ENCODE data around the gene NUMB. TPM values are rescaled to one million over a fixed set of nuclear protein-coding genes. Genes with fewer than 3 reads are reported as not detected.
"Not testable (repeated sequence)": the region's sequence is repeated elsewhere in the genome, so short reads cannot be mapped to it uniquely, and the experiment has no call there.

Gene NUMB
- total RNA-seq, 2 experiments from 2014 or later, result 36.7 to 37.4 TPM

DNA sequence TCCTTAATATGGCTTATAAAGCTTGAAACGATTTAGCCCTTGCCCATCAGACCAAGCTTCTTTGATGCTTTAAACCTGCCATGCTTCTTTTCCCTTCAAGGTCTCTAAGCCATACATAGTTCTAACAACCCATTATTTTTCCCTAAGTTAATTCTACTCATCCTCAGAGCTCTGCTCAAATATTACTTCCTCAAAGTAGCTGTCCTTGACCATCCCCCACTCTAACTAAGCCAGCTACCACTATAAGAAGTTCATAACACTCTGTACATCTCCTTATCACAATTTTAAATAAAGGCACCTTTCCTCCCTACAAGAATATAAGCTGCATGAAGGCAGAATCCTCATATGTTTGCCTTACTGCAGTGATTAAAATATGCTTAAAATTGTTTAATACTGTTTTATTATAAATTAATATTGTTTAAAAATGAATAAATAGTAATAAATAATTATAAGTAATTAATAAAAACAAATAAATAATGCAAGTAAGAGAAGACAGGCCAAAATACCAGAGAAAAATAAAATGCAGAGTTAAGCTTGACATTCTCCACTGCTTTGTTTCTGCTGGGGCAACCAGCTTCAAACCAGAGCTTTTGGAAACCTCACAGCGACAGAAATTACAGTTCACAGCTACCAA is 76.8 kb downstream of the NUMB start:
- ChIA-PET CTCF (no interaction called here), POLR2A (no interaction called here)

DNA sequence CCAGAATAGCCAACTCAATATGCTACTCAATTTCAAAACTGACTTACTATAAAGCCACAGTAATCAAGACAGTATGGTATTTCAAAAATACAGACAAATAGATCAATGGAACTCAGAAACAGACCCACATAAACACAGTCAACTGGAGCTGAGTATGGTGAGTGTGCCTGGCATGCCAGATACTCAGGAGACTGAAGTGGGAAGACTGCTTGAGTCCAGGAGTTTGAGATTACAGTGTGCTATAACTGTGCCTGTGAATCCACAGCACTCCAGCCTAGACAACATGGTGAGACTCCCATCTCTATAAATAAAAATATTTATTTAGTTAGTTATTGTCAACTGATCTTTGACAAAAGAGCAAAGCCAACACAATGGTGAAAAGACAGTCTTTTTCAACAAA is 81.8 kb downstream of the NUMB start:
- ChIA-PET POLR2A (no interaction called here), CTCF (no interaction called here)

DNA sequence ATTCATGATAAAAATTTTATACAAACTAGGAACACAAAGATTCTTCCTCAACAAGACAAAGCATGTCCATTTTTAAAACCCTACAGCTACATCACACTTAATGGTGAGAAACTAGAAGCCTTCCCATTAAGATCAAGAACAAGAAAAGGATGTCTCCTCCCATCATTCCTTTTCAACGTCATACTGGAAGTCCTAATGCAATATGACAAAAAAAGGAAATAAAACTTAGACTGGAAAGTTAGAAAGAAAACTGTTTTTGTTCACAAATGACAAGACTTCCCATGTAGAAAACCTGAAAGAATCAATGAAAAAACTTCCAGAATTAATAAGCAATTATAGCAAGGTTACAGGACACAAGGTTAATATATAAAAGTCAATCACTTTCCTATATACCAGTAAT is 82.5 kb downstream of the NUMB start:
- CTCF ChIA-PET, result no interaction called here

DNA sequence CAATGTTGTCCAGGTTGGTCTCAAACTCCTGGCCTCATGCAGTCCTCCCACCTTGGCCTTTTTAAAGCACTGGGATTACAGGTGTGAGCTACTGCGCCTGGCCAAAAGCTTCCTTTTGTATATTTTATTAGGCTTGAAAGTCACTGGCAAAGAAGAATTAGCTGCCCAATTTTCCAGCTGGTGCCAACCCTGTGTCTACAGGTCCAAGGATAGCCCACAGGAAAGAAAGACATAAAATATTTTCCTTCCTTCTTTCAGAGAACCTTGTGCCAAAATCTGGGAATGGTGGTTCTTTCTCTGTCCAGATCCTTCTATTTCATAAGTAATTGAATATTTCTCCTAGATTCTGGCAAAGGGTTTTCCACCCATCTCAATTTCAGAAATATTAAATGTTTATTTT is 84.1 kb downstream of the NUMB start:
- CTCF ChIA-PET, result interaction anchor here (1.9 kb wide), 1 partner anchor 71 kb away, joined by 3 read pairs; no protein-coding TSS in a partner anchor
- POLR2A ChIA-PET, result no interaction called here

More for the DNA sequence above, 82.5 kb downstream of the NUMB start:
- POLR2A ChIA-PET, result no interaction called here

DNA sequence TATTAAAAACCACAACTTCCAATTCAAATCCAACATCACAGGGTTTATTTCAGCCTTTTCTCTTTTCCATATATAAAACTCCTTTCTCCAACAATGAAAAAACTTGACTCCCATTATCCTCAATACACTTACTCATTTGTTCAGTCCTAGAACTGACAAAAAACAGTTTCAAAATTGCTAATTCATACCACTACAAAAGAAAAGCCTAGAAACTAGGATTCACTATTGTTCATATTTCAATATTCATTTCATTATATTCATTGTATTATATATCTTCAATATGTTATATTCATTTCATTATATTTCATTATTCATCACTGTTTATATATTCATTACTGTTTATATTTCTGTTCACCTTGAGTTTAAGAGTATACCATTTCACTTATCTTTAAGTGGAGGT is 85.8 kb downstream of the NUMB start:
- POLR2A ChIA-PET, result no interaction called here
- CTCF ChIA-PET, result no interaction called here

DNA sequence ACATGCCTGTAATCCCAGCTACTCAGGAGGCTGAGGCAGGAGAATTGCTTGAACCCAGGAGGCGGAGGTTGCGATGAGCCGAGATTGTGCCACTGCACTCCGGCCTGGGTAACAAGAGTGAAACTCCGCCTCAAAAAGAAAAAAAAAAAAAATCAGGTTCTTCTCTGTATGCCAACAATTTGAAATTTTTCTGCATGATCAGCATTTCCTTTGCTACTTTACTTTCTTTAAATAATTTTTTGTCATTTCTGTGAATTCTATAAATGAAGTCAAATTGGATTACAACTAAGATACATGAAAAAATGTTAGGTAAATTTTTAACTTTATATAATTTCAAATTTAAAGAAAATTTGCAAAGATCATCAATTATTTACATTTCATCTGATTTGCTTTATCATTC is 87.8 kb downstream of the NUMB start:
- CTCF ChIA-PET, result no interaction called here
- POLR2A ChIA-PET, result no interaction called here

DNA sequence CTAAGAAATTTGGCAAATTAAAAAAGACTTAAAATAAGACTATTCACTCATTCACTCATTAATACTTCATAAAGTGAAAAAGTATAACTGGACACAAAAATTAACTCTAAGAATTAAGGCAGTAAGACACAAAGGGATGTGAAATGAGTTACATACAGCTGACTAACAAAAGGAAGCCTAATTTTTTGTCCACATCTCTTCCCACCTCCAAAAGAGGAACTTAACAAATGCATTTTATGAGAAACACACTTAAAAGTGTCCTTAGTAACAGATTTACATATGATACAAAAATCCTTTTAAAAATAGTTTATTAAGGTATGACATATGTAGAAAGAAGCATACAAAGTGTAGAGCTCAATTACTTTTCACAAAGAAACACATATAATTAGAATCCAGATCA is 88.9 kb downstream of the NUMB start:
- ChIA-PET POLR2A (no interaction called here), CTCF (no interaction called here)

DNA sequence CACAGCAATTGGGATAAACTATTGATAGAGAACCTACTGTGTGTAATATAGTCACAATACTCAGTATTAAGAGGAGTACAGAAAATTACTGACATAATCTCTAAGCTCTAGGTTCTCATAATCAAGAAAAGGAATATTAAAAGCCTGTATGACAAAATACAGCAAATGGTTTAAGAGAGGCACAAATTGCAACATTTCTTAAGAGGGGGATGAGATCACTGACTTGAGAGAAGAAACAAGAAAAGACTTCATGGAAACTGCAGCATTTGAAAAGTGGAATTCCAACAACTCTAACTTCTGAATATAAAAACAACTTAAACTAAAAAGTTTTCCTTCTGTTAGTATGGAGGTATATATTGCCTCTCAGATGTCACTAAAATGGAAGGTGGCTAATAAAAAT is 89.7 kb downstream of the NUMB start:
- CTCF ChIA-PET, result no interaction called here
- POLR2A ChIA-PET, result no interaction called here

DNA sequence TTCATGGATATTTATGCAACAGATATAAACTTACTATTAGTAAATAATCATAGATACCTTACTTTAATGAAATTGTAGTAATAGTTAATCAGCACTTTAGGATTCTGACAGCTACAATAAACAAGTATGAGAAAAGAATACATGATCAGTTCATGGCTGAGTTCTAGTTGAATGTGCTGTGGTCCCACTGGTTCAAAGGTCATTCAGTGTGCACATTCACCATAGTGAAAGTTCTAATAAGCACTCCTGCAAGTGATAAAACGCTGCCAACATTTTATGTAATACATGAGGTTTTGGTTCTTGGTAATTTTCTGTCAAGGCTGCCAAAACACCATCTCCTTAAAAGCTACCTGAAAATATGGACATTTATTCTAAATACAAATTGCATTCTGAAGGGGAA is 92.6 kb downstream of the NUMB start:
- ChIA-PET POLR2A (no interaction called here), CTCF (no interaction called here)

DNA sequence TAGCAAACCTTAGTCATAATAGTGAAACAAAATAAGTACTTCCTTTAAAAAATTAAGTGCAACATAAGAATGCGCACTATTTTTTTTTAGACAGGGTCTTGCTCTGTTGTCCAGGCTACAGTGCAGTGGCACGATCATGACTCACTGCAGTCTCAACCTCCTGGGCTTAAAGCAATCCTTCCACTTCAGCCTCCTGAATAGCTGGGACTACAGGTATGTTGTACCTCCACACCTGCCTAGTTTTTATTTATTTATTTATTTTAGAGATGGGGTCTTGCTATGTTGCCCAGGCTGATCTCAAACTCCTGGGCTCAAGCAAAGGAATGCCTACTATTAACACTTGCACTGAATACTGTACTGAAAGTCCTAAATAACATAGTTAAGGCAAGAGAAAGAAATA is 93.8 kb downstream of the NUMB start:
- POLR2A ChIA-PET, result no interaction called here

DNA sequence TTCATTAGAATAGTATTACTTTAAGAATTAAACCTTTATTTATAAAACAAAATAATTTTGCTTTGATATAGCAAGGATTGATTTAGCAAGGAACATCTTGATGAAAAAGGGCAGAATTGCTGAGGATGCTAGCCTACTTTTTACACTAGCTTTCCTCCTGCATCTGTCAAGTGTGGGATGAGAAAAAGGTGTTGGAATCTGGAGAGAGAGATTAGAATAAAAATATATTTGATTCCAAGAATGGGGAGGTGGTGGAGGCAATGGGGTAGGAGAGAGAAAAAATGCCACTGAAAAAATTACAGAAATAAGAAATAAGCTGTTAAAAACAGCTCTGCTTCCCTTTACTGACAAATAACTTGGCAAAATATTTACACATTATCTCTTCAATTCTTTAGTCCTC is 98.9 kb downstream of the NUMB start:
- ChIA-PET CTCF (no interaction called here), POLR2A (no interaction called here)

More for the DNA sequence above, 93.8 kb downstream of the NUMB start:
- CTCF ChIA-PET, result no interaction called here

DNA sequence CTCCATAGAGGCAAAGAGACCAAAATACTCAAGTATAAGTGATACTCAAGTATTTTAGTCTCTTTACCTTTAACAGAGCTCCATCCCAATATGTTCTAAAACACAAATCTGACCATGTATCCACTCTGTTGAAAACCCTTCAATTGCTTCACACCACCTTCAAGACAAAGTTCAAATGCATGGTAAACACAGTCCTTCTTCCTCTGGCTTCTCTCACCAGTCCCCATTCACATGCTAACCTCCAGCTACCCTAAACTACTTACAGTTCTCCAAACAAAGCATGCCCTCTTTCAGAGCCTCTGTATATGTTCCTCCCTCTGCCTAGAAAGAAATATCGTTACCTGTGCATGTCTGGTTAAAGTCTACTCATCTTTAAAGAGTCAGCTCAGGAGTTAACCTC is 100.2 kb downstream of the NUMB start:
- CTCF ChIA-PET, result interaction anchor here (0.7 kb wide), 2 partner anchors 15 to 109 kb away, joined by 3 read pairs; no protein-coding TSS in a partner anchor
- POLR2A ChIA-PET, result no interaction called here

DNA sequence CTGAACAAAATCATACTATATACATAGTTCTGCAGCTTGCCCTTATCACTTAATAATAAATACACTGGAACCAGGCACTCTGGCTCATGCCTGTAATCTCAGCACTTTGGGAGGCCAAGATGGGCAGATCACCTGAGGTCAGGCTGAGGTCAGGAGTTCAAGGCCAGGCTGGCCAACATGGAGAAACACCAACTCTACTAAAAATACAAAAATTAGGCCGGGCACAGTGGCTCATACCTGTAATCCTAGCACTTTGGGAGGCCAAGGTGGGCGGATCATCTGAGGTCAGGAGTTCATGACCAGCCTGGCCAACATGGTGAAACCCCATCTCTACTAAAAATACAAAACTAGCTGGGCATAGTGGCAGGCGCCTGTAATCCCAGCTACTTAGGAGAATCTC is 109.3 kb downstream of the NUMB start:
- CTCF ChIA-PET, result interaction anchor here (1.1 kb wide), 1 partner anchor 12 kb away, joined by 3 read pairs; no protein-coding TSS in a partner anchor
- POLR2A ChIA-PET, result not testable (repeated sequence)

DNA sequence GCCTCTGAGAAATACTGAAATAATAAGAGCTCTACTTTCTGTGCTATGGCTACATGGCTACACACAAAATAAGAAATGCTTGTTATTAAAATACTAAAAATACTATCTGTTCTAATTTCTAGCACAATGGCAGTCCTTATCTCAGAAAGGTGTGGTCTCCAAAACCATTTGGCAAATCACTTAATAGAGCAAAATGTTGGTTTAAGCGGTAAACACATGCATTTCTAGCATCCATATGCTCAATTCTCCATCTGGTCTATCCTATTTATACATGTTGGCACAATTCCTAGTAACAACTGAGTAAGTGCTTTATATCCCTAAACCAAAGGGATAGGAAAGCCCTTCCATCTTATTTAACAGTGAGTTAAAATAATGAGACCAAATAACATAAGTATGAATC is 114.0 kb downstream of the NUMB start:
- POLR2A ChIA-PET, result no interaction called here

DNA sequence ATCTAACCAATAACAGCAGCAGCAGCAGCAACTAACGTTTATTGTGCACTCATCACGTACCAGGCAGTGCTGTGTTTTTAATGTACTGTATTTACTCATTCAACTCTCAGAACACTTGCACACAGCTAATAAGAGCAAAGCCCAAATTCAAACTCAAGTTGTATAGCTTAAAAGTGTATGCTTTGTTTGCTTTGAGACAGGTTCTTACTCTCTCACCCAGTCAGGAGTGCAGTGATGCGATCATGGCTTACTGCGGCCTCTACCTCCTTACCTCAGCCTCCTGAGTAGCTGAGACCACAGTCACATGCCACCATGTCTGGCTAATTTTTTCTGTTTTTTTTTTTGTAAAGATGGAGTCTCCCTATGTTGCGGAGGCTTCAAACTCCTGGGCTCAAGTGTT is 115.7 kb downstream of the NUMB start:
- ChIA-PET POLR2A (no interaction called here), CTCF (no interaction called here)

More for the DNA sequence above, 114.0 kb downstream of the NUMB start:
- CTCF ChIA-PET, result no interaction called here

DNA sequence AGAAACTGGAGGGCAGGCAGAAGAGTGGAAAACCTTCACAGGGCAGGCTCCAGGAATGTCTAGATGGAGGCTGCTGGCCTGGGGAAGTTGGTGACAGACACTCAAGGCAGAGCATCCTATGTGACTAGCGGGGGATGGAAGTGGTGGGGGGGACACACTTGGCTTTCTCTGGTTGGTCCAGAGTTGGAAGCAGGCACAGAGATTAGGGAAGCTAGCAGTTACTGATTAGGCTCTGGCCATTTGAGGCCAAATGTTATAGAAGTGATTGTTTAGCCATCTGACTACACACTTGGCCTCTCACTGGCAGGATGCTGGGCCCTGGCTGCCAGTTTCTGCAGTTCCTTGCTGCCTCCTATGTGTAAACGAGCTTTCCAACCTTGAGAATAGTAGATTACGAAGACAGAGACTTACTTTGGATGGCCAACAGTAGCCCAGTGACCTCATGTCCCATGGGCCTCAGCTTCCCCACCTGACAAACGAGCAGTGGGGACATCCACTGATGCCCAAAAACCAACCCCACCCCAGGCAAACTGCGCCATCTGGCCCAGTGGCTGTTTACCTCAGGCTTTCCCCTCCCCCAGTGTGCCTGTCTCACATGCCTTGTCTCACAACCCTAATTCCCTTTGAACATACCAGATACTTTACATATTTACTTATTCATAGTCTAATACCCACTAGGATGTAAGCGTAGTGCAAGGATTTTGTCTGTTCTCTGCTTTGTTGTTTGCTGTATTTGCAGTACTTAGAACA is 118.3 kb downstream of the NUMB start:
- ChIA-PET POLR2A (no interaction called here), CTCF (interaction anchor here (0.5 kb wide), 2 partner anchors 10 to 198 kb away, joined by 4 read pairs; no protein-coding TSS in a partner anchor)

DNA sequence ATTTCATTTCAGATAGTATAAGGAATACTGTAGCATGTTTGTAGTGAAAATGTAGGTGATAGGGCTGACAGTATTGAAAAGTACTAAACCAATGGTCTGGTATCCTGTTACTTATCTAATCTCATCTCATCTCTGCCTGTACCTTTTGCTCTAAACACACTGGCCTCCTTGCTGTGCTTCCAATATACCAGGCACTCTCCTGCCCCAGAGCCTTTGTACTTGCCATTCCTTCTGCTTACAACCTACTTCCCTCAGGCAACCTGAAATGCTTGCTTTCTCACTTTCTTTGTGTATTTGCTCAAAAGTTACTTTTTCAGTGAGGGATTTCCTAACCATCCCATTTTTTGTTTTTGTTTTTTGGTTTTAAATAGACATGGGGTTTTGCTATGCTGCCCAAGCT is 119.1 kb downstream of the NUMB start:
- ChIA-PET CTCF (interaction anchor here (0.5 kb wide), 2 partner anchors 11 to 199 kb away, joined by 4 read pairs; no protein-coding TSS in a partner anchor), POLR2A (no interaction called here)

DNA sequence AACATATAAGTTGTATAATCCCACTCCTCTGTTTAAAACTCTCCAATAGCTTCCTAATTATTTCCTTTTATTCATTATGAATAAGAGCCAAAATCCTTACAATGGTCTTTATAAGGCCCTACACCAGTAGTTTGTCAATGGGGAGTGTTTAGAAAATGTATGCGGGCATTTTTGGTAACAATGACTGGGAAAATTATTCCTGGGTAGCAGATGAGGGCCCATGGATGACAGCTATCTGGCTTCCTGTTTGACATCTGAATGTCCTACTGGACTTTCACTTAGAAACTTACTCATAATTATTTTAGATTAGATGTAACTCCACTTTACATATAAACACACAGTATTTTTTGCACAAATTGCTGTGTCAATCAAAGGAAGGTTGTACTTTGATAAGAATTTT is 119.8 kb downstream of the NUMB start:
- CTCF ChIA-PET, result interaction anchor here (0.6 kb wide), 1 partner anchor 133 kb away, joined by 3 read pairs; no protein-coding TSS in a partner anchor
- POLR2A ChIA-PET, result no interaction called here

DNA sequence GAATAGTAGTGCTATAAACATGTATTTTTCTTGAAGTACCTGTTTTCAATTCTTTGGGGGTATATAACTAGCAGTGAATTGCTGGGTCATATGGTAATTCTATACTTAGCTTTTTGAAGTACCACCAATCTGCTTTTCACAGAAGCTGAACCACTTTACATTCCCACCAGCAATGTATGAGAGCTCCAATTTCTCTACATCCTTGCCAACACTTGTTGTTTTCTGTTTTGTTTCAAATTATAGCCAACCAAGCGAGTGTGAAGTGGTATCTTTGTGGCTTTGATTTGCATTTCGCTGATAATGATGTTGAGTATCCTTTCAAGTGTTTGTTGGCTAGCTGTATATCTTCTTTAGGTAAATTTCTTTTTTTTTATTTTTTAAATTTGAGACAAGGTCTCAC is 125.3 kb downstream of the NUMB start:
- CTCF ChIA-PET, result interaction anchor here (1.4 kb wide), 1 partner anchor 38 kb away, joined by 3 read pairs; no protein-coding TSS in a partner anchor
- POLR2A ChIA-PET, result no interaction called here

DNA sequence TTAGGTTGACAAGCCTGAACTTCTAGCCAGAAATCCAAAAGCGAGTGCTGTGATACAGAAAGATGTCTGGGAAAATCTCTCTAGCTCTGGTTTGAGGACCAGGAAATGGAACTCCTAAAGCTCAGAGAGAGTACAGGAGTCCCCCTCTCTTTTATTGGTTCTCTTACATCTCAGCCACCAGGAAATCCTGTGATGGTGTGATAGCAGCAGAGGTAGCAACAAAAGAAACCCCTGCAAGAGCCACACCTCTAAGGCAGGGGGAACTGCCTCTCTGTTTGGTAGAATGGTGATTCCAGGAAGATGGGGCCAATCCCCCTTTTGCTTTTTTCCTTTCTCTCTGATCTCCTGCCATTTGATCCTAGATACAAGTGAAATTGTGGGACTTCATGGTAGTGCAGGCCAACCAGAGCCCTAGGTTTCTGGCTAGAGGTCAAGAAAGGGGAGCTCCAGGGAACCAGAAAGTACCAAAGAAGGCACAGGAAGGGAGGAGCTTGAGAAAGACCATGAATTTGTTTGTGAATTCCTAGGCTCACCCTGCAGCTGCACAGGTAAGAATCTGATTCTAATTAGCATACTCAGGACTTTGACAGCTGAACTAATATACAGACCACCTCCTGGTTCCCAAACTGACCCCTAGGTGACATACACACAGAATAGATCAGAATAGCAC is 132.6 kb downstream of the NUMB start:
- ChIA-PET POLR2A (no interaction called here), CTCF (no interaction called here)

DNA sequence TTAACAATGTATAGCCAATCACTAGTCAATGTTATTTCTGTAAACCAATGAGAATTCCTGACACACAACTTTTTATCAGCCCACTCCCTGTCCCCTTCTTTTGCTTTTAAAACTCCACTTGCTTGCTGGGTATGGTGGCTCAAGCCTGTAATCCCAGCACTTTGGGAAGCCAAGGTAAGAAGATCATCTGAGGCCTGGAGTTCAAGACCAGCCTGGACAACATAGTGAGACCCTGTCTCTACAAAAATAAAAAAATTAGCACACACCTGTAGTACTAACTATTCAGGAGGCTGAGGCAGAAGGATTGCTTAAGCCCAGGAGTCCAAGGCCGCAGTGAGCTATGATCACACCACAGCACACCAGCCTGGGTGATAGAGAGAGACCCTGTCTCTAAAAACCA is 133.3 kb downstream of the NUMB start:
- CTCF ChIA-PET, result no interaction called here

More for the DNA sequence above, 133.3 kb downstream of the NUMB start:
- POLR2A ChIA-PET, result no interaction called here
